ENCODE results near the gene NOL12.

DNA sequence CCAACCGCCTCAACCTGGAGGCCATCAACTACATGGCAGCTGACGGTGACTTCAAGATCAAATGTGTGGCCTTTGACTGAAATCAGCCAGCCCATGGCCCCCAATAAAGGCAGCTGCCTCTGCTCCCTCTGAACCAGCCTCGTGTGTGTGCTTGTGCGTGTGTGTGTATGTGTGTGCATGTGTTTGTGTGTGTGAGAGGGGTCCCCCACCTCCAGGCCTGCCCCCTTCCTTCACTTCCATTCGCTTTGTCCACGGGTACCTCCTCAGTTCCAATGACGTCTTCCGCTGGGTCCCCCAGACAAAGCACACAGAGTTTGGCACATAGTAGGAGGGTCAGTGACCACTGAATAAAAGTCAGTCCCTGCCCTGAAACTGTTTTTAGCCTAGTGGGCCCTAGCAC is 6.5 kb upstream of the NOL12 start:
- TF ChIP-seq, protein P1, sequence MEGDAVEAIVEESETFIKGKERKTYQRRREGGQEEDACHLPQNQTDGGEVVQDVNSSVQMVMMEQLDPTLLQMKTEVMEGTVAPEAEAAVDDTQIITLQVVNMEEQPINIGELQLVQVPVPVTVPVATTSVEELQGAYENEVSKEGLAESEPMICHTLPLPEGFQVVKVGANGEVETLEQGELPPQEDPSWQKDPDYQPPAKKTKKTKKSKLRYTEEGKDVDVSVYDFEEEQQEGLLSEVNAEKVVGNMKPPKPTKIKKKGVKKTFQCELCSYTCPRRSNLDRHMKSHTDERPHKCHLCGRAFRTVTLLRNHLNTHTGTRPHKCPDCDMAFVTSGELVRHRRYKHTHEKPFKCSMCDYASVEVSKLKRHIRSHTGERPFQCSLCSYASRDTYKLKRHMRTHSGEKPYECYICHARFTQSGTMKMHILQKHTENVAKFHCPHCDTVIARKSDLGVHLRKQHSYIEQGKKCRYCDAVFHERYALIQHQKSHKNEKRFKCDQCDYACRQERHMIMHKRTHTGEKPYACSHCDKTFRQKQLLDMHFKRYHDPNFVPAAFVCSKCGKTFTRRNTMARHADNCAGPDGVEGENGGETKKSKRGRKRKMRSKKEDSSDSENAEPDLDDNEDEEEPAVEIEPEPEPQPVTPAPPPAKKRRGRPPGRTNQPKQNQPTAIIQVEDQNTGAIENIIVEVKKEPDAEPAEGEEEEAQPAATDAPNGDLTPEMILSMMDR (IDR thresholded peaks at IDR 0.05 in 2 of 3, conservative IDR thresholded peaks at IDR 0.05 in 1 of 3; ENCODE audit: borderline replicate concordance in 1 of 3, insufficient read depth in 1 of 3, low read depth in 2 of 3, low read length in 2 of 3), result no peak
- TF ChIP-seq POLR2A (IDR thresholded peaks at IDR 0.05; ENCODE audit: borderline replicate concordance, extremely low read depth, insufficient read depth, insufficient read length), result no peak
- TF ChIP-seq, protein P2, sequence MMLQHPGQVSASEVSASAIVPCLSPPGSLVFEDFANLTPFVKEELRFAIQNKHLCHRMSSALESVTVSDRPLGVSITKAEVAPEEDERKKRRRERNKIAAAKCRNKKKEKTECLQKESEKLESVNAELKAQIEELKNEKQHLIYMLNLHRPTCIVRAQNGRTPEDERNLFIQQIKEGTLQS (IDR thresholded peaks at IDR 0.05), result no peak

Data from HCT116 (cell line).